Tibial nerve (tissue), 4 donors: ENCODE results near the gene MAP4K3. TPM values are rescaled to one million over a fixed set of nuclear protein-coding genes. Genes with fewer than 3 reads are reported as not detected.

Source experiments
- DNase-seq, 2 donors: peaks; one replicate each; pipeline ENCODE4 v3.0.0-alpha.2; 2019; ENCODE audit warnings: low spot score in 2 of 2
- H3K27ac ChIP-seq, 4 donors: fragments of 200-600 bp; sonication (generic) in 3 of 4; one replicate each; pipeline ENCODE4 v1.5.1; 2017 to 2019; ENCODE audit warnings: mild to moderate bottlenecking in 1 of 4
- H3K27me3 ChIP-seq, 2 donors: fragments of 200-600 bp; sonication (generic) in 1 of 2; one replicate each; pipeline versions ENCODE4 v1.5.1 to v1.6.0; 2017 to 2019
- H3K36me3 ChIP-seq, 3 donors: fragments of 200-600 bp; sonication (generic); one replicate each; pipeline ENCODE4 v1.5.1; 2018 to 2019
- H3K4me1 ChIP-seq, 4 donors: fragments of 200-600 bp; sonication (generic) in 3 of 4; one replicate each; pipeline ENCODE4 v1.5.1; 2017 to 2019
- H3K4me3 ChIP-seq, 4 donors: fragments of 200-600 bp; sonication (generic) in 3 of 4; one replicate each; pipeline ENCODE4 v1.5.1; 2017 to 2019; ENCODE audit warnings: mild to moderate bottlenecking in 1 of 4, moderate library complexity in 1 of 4
- H3K9me3 ChIP-seq, 4 donors: fragments of 200-600 bp; sonication (generic) in 3 of 4; one replicate each; pipeline ENCODE4 v1.5.1; 2017 to 2019
- EP300 ChIP-seq, 2 donors: sonication (generic); formaldehyde crosslinking; IDR thresholded peaks; one replicate each; pipeline ENCODE4 v1.6.1; 2017; ENCODE audit warnings: antibody characterized with exemption in 2 of 2, mild to moderate bottlenecking in 1 of 2
- POLR2A ChIP-seq, 2 donors: fragments of 450-650 bp; IDR thresholded peaks; one replicate each; pipeline ENCODE4 v1.6.1; 2017; ENCODE audit warnings: antibody characterized with exemption in 2 of 2, mild to moderate bottlenecking in 2 of 2, moderate library complexity in 2 of 2
- WGBS, 2 donors: methylation state at CpG; one replicate each; pipeline ENCODE4 v1.1.5; 2018; 5-methylcytosine and 5-hydroxymethylcytosine counted together
- small RNA-seq: library from RNA; depleted of rRNA; stranded (forward); fragments of <200 nt; gene quantifications from one replicate; pipeline ENCODE3, GENCODE V24; 2016
- total RNA-seq, 4 donors: library from RNA; depleted of rRNA; stranded (reverse); fragments of >200 nt; gene quantifications; one replicate each; pipeline ENCODE4 v1.1.0, GENCODE V29; 2016
- TF ChIP-seq, protein P1 (sequence below), 5 experiments: fragments of 200-600 bp in 3 of 5; fragments of 450-650 bp in 2 of 5; sonication (generic) in 3 of 5; IDR thresholded peaks; one replicate each; pipeline ENCODE4 v1.5.1; 2016 to 2019; ENCODE audit warnings: antibody characterized with exemption in 5 of 5, mild to moderate bottlenecking in 3 of 5, moderate library complexity in 2 of 5

MAP4K3 gene
- total RNA-seq, 4 donors from 2014 or later: 54.4 to 102 (median 60.2) TPM

DNA sequence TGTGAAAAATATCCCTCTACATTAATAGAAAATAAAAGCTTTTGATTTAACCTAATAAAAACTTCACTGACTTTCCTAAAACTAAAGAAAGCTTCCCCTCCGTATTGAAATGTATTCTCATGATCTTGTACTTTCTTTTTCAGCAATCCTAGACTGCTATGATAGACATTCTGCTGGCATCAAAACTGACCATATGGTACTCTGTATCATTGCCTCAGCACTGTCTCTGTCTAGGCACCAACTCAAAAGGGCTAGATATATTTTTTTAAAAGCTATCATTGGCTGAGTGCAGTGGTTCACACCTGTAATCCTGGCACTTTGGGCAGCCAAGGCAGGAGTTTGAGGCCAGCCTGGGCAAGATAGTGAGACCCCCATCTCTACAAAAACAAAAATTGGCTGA lies 226.2 kb downstream of the MAP4K3 start:
- Histone ChIP-seq H3K4me3 (no peak overlapping the region), H3K27ac (no peak overlapping the region), H3K4me1 (no peaks in the 10 kb centered on the region), H3K36me3 (no peaks in the 10 kb centered on the region), H3K9me3 (no peaks in the 10 kb centered on the region), H3K27me3 (no peaks in the 10 kb centered on the region)
- DNase-seq: no peak
- WGBS, 2 donors: 60 to 91% methylated on average over 1 of the region's 1 CpG
- TF ChIP-seq EP300 (IDR thresholded peaks at IDR 0.05) (no peak), POLR2A (IDR thresholded peaks at IDR 0.05) (no peak)
- TF ChIP-seq, protein P1, sequence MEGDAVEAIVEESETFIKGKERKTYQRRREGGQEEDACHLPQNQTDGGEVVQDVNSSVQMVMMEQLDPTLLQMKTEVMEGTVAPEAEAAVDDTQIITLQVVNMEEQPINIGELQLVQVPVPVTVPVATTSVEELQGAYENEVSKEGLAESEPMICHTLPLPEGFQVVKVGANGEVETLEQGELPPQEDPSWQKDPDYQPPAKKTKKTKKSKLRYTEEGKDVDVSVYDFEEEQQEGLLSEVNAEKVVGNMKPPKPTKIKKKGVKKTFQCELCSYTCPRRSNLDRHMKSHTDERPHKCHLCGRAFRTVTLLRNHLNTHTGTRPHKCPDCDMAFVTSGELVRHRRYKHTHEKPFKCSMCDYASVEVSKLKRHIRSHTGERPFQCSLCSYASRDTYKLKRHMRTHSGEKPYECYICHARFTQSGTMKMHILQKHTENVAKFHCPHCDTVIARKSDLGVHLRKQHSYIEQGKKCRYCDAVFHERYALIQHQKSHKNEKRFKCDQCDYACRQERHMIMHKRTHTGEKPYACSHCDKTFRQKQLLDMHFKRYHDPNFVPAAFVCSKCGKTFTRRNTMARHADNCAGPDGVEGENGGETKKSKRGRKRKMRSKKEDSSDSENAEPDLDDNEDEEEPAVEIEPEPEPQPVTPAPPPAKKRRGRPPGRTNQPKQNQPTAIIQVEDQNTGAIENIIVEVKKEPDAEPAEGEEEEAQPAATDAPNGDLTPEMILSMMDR (IDR thresholded peaks at IDR 0.05): no peak

DNA sequence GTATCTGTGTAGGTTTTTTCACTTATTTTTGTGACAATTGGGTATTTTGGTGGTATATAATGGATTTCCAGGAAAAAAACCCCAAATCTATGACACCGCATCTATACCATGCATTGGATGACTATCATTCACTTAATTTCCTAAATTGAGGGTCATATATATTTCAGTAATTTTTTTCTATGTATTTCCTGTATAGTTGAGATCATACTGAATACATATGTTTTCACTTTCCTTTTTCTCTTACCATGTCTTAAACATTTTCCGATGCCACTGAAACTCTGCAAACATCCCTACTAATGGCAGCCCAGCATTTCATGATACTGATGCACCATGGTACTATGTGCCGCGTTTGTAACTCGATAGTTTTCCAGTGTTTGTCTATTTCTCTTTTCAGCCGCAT lies 233.7 kb downstream of the MAP4K3 start:
- H3K27me3 ChIP-seq: no peaks in the 10 kb centered on the region
- H3K4me1 ChIP-seq: no peaks in the 10 kb centered on the region
- H3K9me3 ChIP-seq: no peaks in the 10 kb centered on the region
- no peak overlapping the region for H3K4me3 ChIP-seq
- 75 to 76% methylated on average over 6 of the region's 6 CpGs for WGBS, 2 donors
- H3K36me3 ChIP-seq: no peaks in the 10 kb centered on the region
- TF ChIP-seq POLR2A (IDR thresholded peaks at IDR 0.05): no peak
- TF ChIP-seq, protein P1 (IDR thresholded peaks at IDR 0.05): no peak
- TF ChIP-seq EP300 (IDR thresholded peaks at IDR 0.05): no peak
- DNase-seq: no peak
- no peak overlapping the region for H3K27ac ChIP-seq

DNA sequence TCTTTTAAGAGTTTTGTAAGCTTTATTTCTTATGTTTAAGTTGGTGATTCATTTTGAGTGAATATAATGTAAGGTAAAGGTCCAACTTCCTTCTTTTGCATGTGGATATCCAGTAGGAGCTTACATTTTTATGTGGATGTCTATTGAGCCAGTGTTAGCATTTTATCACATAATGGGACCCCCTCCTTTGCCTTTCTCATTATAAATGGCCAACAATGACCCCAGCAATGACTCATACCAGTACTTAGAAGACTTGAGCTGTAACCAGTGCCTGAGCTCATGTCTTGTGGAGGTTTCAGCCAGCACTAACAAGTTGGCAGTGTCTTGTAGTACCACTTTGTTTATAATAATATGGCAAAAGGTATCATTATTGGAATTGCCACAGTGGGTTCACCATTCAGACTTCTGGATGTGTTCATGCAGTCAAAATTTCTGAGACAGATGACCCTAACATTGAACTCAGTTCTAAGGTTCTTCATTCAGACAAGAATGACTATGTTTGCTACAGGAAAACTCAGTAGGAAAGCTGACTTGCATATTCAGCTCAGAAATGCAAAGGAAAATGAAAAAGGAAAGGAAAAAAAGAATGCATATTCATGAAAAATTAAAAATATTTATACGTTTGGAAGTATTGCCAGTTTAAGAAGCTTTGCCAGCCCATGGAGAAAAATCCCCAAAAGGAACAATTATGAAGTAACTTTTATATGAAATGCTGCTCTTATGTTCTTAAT lies 234.3 kb downstream of the MAP4K3 start:
- no peaks in the 10 kb centered on the region for H3K27me3 ChIP-seq
- TF ChIP-seq POLR2A (IDR thresholded peaks at IDR 0.05) (no peak), EP300 (IDR thresholded peaks at IDR 0.05) (no peak)
- no peak overlapping the region for H3K4me3 ChIP-seq
- no peaks in the 10 kb centered on the region for H3K36me3 ChIP-seq
- 44 to 46% methylated on average over 1 of the region's 1 CpG for WGBS, 2 donors
- no peaks in the 10 kb centered on the region for H3K9me3 ChIP-seq
- no peaks in the 10 kb centered on the region for H3K4me1 ChIP-seq
- DNase-seq: no peak
- H3K27ac ChIP-seq: no peak overlapping the region

Small RNA genes lying within 50 kb of the gene (small RNA-seq; reads per million reads assigned to genes)
- not detected for gene RF00272

Other genes with a start within 250 kb of the MAP4K3 start
- gene CDKL4, start 193.3 kb downstream of the MAP4K3 start, total RNA-seq: under 1 TPM in 2 of 4 donors, not detected in 2; 0.22 to 0.42 TPM
- 10 to 100 TPM in 1 of 4 donors, 1 to 10 TPM in 3; 3.0 to 12.9 (median 5.8) TPM for gene TMEM178A, start 228.6 kb upstream of the MAP4K3 start, total RNA-seq